ENCODE results near the gene MACROD2. TPM values are rescaled to one million over a fixed set of nuclear protein-coding genes. Genes with fewer than 3 reads are reported as not detected.

Gene MACROD2
- total RNA-seq, 1 donor from 2014 or later = 6.4 TPM

DNA sequence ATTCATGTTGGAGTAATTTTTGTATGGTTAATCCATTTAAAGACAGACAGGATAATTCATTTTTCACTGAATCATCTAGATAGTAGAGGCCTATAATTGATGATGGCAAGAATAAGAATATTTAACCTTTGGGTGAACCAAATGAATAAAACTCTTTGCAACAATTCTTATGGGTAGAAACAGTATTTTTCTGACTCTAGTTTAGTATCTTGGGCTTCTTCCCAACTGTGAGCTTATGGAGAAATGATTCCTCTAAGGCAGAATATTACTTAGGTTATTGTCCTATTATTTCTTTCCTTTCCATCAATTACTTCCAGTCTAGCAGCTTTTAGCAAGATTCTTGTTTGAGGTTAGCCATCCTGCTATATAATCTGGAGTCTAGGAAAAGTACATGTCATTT, 1077.0 kb downstream of the MACROD2 start:
- H3K4me1 Mint-ChIP-seq = no peaks in the 10 kb centered on the region
- H3K36me3 Mint-ChIP-seq (ENCODE audit: low read depth) = no peaks in the 10 kb centered on the region
- H3K27ac Mint-ChIP-seq (ENCODE audit: unreplicated experiment) = no peak overlapping the region
- DNase-seq (ENCODE audit: low read depth, low spot score) = no peak
- no peaks in the 10 kb centered on the region for H3K9me3 Mint-ChIP-seq
- no peak overlapping the region for H3K4me3 Mint-ChIP-seq
- H3K27me3 Mint-ChIP-seq (ENCODE audit: low read depth) = no peaks in the 10 kb centered on the region
- TF ChIP-seq, protein P1, sequence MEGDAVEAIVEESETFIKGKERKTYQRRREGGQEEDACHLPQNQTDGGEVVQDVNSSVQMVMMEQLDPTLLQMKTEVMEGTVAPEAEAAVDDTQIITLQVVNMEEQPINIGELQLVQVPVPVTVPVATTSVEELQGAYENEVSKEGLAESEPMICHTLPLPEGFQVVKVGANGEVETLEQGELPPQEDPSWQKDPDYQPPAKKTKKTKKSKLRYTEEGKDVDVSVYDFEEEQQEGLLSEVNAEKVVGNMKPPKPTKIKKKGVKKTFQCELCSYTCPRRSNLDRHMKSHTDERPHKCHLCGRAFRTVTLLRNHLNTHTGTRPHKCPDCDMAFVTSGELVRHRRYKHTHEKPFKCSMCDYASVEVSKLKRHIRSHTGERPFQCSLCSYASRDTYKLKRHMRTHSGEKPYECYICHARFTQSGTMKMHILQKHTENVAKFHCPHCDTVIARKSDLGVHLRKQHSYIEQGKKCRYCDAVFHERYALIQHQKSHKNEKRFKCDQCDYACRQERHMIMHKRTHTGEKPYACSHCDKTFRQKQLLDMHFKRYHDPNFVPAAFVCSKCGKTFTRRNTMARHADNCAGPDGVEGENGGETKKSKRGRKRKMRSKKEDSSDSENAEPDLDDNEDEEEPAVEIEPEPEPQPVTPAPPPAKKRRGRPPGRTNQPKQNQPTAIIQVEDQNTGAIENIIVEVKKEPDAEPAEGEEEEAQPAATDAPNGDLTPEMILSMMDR (conservative IDR thresholded peaks at IDR 0.05) = no peak

DNA sequence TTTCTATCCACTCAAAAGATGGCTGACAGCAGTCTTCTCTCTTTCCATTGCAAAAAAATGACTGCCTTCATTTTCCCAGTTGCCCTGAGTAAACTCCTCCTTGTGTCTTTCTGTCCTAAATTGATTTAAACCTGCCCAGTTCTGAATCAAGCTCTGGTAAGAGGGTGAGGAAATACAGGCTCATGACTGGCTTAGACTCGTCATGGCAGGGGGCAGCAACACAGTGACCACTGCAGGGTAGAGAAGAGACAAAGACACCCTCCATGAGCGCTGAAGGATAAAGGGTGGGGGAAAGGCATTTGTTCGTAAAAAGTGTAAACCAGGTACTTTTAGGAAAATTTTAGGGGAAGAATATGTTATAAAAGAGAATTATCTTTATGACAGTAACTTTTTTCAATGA, 1080.3 kb downstream of the MACROD2 start:
- no peak overlapping the region for H3K27ac Mint-ChIP-seq (ENCODE audit: unreplicated experiment)
- no peak overlapping the region for H3K4me3 Mint-ChIP-seq
- H3K27me3 Mint-ChIP-seq (ENCODE audit: low read depth) = no peaks in the 10 kb centered on the region
- TF ChIP-seq, protein P1 (conservative IDR thresholded peaks at IDR 0.05) = no peak
- no peaks in the 10 kb centered on the region for H3K36me3 Mint-ChIP-seq (ENCODE audit: low read depth)
- H3K9me3 Mint-ChIP-seq = no peaks in the 10 kb centered on the region
- peaks cover 6% of the 10 kb centered on the region for H3K4me1 Mint-ChIP-seq
- no peak for DNase-seq (ENCODE audit: low read depth, low spot score)

DNA sequence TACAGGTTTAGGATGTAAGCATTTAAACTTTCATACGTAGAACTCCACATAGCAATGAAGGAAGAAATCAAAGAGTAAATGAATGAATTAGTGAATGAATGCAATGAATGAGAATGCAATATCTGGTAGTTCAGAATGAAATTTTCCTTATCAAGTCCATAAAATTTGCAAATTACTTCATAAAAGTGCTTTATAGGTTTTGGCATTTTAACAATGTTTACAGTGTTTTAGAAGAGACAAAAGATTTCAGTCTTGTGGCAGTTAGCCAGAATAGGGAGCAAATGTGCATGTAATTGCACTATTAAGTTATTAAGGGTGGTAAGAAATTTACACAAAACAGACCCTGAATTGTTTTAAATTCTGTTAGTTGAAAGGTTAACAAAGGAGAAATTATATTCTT, 1081.5 kb downstream of the MACROD2 start:
- no peak for DNase-seq (ENCODE audit: low read depth, low spot score)
- Mint-ChIP-seq H3K27me3 (ENCODE audit: low read depth) (no peaks in the 10 kb centered on the region), H3K4me1 (peaks cover 6% of the 10 kb centered on the region), H3K36me3 (ENCODE audit: low read depth) (no peaks in the 10 kb centered on the region), H3K27ac (ENCODE audit: unreplicated experiment) (no peak overlapping the region), H3K4me3 (no peak overlapping the region), H3K9me3 (no peaks in the 10 kb centered on the region)
- TF ChIP-seq, protein P1 (conservative IDR thresholded peaks at IDR 0.05) = no peak

DNA sequence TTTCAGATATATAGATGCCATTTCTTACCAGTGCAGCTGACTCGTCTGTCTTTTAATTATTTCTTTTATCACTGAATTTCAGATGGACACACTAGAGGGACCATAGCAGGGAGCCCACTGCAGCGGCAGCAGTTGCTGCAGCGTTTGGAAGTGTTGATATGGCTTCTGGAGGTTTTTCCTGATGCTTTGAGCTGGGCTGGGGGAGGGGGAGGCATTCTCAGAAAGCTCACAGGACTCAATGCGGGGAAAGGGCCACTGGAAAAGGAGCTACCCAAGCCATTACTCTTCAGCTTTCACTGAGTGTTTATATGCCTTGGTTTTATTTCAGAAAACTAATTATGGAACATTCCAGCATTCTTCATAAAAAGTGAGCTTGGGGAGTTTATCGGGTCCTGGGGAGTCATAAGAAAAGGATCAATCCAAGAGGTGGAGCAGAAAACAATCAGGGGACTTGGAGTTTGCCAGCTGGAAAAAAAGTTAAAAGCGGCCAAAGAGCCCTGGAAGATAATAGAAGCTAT, 1082.5 kb downstream of the MACROD2 start:
- Mint-ChIP-seq H3K36me3 (ENCODE audit: low read depth) (no peaks in the 10 kb centered on the region), H3K27me3 (ENCODE audit: low read depth) (no peaks in the 10 kb centered on the region), H3K27ac (ENCODE audit: unreplicated experiment) (peak overlapping the region; percentile 31), H3K4me3 (no peak overlapping the region), H3K4me1 (peaks cover 7% of the 10 kb centered on the region), H3K9me3 (no peaks in the 10 kb centered on the region)
- DNase-seq (ENCODE audit: low read depth, low spot score) = no peak
- TF ChIP-seq, protein P1 (conservative IDR thresholded peaks at IDR 0.05) = no peak

DNA sequence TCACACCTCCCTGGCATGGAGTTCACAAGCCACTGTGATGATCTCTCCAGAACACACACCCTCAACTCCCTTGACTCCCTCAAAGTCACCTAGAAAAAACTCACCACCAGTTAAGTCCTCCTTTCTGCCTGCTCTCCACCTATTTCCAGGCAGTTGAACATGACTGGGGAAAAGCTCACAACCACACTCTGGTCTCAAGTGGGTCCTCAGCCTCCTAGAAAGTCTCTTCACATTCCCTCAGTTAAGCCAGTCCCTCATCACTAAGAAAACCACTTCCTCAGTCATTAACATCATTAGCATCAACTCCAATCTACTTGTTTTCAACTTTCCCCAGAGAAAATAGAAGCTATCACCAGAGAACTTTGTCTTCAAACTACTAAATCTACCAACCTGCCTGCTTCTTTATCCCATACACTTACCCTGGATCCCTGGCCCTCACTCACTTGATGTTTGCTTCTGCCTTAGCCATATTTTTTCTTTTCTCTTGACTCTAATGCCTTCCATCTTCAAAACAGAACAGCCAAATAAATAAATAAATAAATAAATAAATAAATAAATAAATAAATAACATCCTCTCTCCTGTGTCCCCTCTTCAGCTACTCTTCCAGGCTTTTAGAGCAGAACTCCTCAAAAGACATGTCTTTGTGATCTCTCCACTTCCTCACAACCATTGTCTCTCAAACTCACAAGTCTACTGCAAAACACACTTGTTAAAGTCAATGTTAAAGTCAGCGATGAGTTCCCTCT, 1084.5 kb downstream of the MACROD2 start:
- TF ChIP-seq, protein P1 (conservative IDR thresholded peaks at IDR 0.05) = no peak
- DNase-seq (ENCODE audit: low read depth, low spot score) = no peak
- H3K36me3 Mint-ChIP-seq (ENCODE audit: low read depth) = no peaks in the 10 kb centered on the region
- no peaks in the 10 kb centered on the region for H3K27me3 Mint-ChIP-seq (ENCODE audit: low read depth)
- peaks cover 13% of the 10 kb centered on the region for H3K4me1 Mint-ChIP-seq
- no peaks in the 10 kb centered on the region for H3K9me3 Mint-ChIP-seq
- no peak overlapping the region for H3K27ac Mint-ChIP-seq (ENCODE audit: unreplicated experiment)
- H3K4me3 Mint-ChIP-seq = no peak overlapping the region

All from neural crest cell (in vitro differentiated cells).